IPS DF 4.7 (cell line): Measurements from ENCODE around the gene PLEKHH2.
"Not testable (repeated sequence)": the region's sequence is repeated elsewhere in the genome, so short reads cannot be mapped to it uniquely, and the experiment has no call there.

Source experiments
- DNase-seq: peaks from one replicate; pipeline ENCODE4 v3.0.0-alpha.2; 2013; ENCODE audit warnings: low spot score; ENCODE audit errors: extremely low read depth

The PLEKHH2 gene

DNA sequence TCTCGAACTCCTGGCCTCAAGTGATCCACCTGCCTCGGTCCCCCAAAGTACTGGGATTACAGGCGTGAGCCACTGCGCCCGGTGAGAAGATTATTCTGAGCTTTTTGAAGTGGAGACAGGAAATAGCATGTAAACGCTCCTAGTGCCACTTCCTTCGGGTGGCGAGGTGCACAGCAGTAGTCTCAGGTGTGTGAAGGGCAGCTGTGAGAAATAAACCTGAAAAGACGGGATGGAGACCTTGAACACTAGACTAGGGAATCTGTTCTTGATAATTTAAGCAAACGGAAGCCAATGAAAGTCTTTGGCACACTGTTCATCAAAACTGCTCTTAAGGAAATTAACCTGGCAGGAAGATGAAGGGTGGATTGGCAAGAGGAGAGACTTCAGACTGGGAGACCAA is 439 bp upstream of the PLEKHH2 start:
- DNase-seq, result no peak

DNA sequence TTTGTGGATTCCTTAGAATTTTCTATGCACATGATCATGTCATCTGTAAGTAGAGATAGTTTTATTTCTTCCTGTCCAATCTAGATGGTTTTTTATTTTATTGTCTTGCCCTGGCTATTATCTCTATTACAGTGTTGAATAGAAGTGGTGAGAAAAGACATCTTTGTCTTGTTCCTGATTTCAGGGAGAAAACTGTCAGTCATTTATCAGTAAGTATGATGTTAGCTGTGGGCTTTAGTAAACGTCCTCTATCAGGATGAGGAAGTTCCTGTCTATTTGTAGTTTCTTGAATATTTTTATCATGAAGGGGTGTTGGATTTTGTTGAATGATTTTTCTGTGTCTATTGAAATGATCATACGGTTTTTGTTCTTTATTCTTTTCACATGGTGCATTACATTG is 5.3 kb downstream of the PLEKHH2 start:
- DNase-seq, result no peak

DNA sequence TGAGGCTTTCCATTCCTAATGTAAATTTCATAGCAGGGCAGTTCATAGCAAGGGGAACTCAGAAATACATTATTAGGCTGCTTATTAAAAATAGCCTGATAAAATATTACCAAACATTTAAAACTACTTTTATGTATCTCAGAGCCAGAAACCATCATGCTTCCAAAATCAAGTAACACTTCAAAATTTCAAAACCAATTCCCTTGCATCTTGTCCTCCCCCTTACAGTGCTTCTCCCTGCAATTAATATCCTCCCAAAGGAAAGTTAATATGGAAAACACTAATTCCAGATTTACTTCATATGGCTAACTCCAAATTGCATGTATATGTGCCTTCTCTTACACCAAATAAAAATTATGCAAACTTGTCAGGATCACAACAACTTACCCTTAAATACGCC is 6.6 kb downstream of the PLEKHH2 start:
- DNase-seq, result no peak

DNA sequence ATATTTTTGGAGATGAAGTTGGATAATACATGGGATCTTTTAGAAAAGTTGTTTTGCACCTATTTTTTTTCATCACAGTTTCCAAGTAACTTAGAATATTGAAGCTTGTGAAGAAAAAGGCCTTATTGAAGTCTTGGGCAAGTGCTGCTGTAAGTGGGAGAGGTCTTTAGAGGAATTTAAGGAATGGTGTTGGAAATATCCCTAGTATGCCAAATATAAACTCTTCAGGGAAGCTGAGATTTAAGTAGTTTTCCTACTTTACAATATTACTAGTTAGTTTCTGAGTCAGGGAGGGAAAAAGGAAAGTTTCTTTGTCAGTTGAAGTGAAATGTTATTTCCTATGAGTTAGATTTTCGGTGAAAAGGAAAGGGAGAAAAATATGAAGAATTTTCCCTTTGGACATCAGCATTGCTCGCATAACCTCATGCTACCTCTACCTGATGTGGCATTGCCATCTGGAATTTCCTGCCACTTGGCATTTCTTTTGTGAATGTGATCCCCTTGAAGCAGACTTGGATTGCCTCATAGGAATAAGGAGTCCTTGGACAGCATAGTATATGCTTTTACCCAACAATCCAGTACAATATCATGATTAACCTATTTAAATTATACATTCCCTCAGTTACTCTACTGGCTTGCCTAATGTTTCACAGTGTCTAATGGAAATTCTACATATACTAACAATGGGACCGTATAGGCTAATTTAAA is 12.1 kb downstream of the PLEKHH2 start:
- DNase-seq, result no peak

DNA sequence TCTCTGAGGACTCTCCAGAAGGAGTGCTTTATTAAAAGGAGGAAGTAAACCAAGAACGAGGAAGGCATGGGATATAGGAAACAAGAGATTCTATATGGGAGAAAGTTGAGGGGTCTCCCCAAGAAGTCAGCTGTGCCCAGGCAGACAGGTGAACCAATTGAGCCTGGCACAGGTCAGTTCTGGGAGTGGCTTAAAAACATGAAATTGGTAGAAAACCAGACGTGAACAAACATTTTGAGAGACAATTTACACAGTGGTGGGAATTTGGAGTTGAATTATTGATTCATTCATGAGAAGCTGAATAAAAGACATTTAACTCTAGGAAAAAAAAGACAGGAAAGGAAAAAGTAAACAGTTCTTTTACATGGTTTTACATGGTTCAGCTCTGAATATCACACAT is 16.4 kb downstream of the PLEKHH2 start:
- no peak for DNase-seq

DNA sequence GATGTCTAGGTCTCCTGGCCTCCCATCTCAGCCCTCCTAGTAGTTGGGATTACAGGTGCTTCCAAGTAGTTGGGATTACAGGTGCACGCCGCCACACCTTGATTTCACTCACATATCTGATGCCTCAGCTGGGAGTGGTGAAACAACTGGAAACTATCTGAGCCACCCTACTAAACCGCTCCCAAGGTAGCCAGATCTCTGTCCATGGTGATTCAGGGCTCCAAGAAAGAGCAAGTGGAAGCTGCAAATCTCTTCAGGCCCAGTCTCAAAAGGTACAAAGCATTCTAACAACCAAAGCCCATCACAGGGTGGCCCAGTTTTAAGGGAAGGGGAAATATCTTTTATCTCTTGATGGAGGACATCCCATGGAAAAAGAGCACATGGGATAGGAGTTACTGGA is 20.2 kb downstream of the PLEKHH2 start:
- no peak for DNase-seq

DNA sequence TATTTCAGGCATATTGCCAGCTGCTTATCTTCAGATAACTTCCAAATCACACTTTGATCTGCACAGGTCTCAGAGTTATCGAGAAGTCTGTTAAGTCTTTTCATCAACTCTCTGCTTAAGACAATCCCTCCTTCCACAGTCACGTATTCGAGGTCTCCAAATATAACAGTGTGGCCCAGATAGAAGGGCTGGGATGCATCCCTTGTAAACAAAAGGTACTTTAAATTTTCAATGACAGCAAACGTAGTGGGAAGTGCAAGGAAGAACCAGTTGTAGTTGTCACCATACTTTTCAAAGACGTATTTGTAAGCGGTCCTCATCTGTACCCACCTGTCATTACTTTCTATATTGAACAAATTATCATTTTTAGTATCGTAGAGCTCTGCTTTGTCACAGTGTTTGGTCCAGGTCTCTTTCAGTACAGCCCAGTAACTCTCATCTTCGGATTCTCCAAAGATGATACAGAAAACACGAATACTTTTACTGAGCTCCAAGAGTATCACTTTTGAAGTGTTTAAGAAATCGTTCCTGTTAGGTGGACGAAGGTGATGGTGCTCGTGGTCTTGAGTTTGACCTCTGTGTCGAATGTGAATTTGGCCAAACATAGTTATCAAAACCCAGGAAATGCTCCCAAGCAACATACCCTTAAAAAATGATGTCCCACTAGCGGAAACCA is 38.7 kb downstream of the PLEKHH2 start:
- DNase-seq, result no peak

DNA sequence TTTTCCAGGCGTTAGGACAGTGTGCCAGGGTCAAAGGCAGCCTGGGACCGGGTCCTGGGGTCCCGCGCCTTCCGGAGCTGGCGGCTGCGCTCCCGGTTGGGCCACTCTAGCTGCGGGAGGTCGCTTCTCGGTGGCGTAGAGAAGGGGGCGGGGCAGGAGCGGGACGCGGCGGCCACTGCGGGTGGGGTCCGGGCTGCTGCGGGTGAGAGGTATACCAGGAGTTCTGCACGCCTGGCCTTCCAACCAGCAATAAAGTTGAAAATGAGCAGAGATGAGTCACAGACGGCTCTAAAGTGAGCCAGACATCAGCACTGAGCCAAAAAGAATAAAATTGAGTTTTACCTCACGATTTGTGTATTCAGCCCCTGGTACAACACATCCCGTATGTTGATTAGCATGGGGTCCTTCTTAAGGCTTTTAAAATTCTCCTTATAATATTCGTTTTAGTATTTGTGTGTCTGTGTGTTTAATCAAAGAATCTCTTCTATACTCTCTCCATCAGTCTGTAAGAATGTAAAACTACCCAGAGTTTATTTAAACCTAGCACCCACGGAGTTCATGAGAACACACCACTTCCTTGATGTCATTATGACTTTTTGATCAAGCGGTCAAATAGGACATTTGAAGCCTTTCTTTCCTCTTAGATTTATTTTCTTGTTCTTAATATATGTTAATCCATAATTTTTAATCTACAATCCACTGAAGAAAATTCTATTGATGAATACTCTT is 39.4 kb downstream of the PLEKHH2 start, which contains the start of gene C1GALT1C1L:
Gene C1GALT1C1L, minus strand, starts transcription at position 108 of the 729 bp plus-strand sequence. Its CDS starts 107 bp downstream, at position 1.
- DNase-seq, result no peak

DNA sequence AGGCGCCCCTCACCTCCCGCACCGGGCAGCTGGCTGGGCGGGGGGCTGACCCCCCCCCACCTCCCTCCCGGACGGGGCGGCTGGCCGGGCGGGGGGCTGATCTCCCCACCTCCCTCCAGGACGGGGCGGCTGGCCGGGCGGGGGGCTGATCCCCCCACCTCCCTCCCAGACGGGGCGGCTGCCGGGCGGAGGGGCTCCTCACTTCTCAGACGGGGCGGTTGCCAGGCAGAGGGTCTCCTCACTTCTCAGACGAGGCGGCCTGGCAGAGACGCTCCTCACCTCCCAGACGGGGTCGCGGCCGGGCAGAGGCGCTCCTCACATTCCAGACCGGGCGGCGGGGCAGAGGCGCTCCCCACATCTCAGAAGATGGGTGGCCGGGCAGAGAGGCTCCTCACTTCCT is 40.7 kb downstream of the PLEKHH2 start:
- DNase-seq, result not testable (repeated sequence)

DNA sequence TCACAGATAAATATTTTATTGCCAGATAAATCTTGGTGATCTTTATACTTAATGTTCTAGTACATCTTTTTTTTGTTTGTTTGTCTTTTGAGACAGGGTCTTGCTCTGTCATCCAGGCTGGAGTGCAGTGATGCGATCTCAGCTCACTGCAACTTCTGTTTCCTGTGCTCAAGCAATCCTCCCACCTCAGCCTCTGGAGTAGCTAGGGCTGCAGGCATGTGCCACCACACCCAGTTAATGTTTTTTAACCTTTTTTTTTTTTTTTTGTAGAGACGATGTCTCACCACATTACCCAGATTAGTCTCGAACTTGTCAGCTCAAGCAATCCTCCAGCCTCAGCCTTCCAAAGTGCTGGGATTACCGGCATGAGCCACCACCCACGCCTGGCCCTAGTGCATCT is 48.3 kb downstream of the PLEKHH2 start:
- no peak for DNase-seq

DNA sequence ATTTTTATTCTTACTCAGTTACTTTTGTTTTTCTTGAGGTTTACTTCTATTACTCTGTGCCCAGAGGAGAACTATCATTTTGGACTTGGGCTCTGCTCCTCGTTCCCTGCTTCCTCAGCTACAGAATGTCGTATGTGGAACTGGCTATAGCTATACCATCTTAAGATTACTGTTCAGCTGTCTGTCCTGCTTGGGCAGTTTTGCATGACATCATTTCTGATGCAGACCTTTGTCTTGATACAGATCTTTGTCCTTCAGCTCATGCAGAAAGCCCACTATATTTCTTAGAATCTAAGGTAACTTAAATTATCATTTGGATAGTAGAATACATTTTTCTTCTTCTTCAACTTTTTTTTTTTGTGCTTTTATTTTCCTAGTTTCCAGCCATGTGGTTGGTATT is 52.9 kb downstream of the PLEKHH2 start:
- DNase-seq, result no peak

DNA sequence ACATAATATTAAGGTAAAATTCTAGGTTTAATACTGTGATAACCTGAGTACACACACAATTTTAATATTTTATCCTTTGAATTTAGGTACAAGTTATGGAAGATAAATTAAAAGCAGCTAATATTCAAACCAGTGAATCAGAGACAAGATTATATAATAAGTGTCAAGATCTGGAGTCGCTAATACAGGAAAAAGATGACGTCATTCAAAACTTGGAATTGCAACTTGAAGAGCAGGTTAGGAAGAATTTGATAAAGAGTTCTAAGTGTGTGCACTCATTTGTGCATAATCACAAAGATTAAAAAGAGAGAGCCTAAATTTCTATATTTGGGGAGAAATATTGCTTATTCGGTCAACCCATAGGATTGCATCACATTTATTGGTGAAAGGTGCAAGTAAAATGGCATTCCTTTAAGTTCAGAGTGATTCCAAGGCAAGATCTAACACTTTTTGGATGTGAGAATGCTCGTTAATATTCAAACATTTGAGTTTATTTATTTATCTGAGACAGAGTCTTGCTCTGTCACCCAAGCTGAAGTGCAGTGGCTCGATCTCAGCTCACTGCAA is 55.5 kb downstream of the PLEKHH2 start:
- no peak for DNase-seq

DNA sequence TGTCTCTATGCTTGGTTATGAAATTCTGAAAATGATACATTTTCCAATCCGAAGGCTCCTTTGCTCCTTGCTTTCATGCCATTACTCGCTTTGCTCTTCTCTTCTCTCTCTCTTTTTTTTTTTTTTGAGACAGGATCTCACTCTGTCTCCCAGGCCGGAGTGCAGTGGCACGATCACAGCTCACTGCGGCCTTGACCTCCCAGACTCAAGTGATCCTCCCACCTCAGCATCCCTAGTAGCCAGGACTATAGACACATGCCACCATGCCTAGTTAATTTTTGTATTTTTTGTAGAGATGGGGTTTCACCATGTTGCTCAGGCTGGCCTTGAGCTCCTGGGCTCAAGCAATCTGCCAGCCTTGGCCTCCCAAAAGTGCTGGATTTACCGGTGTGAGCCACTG is 61.1 kb downstream of the PLEKHH2 start:
- DNase-seq, result not testable (repeated sequence)

DNA sequence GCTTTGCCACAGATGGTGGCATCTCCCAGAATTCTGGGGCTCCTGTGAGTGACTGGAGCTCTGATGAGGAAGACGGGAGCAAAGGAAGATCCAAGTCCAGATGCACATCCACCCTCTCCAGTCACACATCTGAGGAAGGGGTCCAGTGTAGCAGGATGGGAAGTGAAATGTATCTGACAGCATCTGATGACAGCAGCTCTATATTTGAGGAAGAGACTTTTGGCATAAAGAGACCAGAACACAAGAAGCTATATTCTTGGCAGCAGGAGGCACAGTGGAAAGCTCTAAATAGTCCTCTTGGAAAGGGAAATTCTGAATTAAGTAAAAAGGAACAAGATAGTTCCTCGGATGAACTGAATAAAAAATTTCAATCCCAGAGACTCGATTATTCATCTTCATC is 62.7 kb downstream of the PLEKHH2 start:
- DNase-seq, result no peak

DNA sequence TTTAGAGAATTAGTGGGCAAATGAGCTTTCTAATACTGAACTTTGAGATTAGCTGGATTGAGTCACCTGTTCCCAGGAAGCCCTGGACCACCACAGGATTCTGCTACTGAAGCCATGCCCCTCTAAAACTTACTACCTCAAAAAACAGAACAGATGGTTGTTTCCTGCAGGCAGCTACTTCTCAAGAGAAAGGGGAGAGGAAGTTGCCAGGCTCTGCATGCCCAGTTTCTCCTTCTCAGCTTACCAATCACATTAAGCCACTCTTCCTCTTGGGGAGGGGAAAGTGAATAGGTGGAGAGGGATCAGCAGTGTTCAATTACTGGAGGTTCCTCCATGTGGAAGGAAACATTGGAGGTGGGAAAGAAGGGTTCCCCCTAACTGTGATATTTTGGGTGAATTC is 64.1 kb downstream of the PLEKHH2 start:
- no peak for DNase-seq

DNA sequence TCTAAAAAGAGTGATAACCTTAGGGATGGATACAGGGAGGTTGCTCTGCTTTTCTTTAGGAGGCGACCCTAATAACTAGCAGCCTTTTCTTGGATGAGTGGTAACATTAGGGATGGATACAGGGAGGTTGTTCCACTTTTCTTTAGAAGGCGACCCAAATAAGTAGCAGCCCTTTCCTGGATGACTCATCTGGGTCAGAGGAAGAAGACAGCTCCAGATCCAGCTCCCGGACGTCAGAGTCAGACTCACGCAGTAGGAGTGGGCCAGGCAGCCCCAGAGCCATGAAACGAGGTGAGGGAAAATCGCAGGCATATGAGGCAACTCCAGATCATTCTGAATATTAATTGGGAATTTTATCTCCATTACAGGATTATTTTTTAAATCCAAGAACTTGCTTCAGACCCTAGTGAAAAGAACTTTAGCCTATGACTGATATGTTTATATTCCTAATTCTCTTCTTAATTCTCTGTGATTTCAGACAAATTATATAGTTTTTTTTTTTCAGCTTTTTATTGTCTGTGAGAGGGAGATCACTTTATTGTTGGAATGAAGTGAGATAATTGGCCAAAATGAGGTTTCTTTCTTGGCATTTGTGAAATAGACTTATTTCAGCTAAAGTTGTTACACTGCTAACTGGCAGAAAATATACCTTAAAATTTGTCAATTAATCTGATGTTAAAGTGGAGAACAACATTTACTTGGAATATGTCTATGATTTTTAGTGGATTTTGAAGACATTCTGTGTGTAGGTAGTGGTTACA is 70.4 kb downstream of the PLEKHH2 start:
- DNase-seq, result no peak

DNA sequence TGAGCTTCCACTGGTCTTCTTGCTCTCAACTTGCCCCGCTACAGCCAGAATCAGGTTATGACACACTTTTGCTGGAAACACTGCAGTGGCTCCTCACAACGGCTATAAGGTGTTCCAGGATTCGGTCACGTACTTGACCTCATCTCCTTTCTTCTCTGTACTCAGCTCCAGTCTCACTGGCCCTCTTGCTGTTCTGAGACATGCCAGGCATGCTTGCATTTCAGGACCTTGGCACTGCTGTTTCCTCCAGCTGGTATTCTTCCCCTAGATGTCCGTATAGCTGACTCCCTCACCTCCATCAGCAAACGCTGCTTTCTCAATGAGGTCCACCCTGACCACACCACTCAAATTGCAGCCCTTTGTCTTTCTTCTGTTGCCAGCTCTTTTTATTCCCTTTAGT is 71.1 kb downstream of the PLEKHH2 start:
- no peak for DNase-seq

DNA sequence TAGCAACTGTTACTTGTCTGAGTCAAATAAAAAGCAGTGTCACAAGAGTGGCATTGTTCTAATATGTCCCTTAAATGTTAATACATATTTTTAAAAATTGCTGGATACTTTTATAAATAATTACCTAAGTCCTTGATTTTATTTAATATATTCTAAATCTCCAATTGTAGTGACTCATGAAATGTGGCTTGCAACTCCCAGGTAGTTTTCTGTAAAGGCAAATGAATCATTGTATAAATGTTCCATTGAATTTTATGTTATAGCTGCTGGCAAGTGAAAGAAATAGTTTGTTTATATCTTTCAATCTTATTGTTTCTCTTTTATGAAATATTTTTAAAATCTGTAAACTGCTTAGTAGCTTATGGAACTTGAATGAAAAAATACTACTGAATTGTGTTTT is 71.8 kb downstream of the PLEKHH2 start:
- DNase-seq, result no peak

DNA sequence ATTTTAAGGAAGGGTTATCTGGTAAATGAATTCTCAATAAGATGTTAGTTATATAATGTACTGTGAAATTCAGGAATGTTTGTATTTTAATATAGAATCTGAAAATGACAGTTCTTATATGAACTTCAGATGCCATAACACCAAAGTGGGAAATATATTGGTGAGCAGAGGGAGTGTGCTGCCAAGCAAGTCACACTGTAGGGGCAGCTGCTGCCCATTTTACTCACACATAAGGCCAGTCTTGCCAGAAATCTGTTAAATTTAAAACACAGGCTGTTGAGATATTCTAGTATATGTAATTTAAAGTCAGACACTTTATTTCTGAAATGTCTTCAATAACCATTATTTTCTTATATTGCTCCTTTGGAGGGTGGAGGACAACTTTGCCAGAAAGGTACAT is 73.8 kb downstream of the PLEKHH2 start:
- DNase-seq, result no peak

DNA sequence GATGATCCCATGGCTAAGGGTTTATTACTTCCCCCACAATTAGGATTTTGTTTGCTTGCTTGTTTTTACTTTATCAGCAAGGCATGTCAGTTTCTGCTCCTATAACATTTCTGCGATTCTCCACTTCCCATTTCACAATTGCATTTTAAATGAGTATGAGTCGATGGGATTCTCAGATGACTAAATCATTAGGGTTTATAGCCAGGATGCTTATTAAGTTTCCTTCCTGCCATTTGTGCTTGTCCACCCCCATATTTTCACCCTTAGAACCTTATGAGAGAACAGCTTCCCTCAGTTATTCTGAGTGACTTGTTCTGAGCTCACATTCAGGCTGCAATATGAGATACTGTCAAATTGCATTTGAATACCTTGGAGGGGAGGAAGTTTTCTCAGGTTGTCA is 77.1 kb downstream of the PLEKHH2 start:
- no peak for DNase-seq

DNA sequence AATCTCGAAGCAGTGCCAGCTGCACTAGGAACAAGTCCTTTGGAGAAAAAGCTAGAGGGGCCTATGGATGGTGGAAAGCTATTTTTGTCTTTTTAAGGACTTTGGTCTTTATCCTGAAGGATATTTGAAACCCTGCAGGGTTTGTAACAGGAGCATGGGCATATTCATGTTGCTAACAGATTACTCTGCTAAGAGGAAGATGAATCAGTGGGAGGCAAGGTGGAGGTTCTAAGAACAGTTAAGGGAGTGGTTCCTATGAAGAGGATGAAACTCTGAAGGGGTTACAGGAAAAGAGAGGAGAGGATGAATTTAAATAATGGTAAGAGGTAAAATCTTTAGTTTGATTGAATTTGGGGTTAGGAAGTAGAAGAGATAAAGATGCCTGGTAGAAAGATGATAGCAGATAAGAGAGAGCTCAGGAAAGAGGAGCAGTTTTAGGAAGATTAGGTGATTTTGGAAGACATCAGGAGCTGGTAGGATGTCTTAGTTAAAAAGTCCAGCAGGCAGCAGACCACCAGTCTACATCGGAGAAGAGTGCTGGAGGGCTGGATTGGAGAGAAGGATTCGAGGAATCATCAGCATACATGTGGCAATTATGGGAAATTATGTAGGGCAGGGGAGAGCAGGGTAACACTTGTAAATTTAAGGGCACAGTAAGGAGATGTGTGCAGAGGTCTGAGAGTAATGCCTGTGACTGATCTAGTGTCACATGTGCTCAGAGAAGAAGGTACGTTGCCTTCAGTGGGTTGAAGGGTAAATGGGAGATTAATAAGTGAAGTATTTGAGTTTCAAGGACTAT is 78.4 kb downstream of the PLEKHH2 start:
- DNase-seq, result no peak
